ENCODE data around the gene TSPAN18. TPM values are rescaled to one million over a fixed set of nuclear protein-coding genes. Genes with fewer than 3 reads are reported as not detected.

The TSPAN18 gene
- total RNA-seq, 1 donor from 2014 or later = 46.4 TPM

GRCh38 chr11:44779736-44780520 is 53.2 kb downstream of the TSPAN18 start:
- intact Hi-C loops (cut with DNase I) = no loop called here

GRCh38 chr11:44780940-44781631 is 54.3 kb downstream of the TSPAN18 start:
- no peak overlapping the region for H3K4me3 ChIP-seq
- H3K27ac ChIP-seq = no peak overlapping the region
- H3K4me1 ChIP-seq = peaks cover 5% of the 10 kb centered on the region
- TF ChIP-seq CTCF (IDR thresholded peaks at IDR 0.05) = no peak
- peak; percentile 60 for DNase-seq
- H3K9me3 ChIP-seq = no peaks in the 10 kb centered on the region
- intact Hi-C loops (cut with DNase I) = no loop called here
- no peaks in the 10 kb centered on the region for H3K36me3 ChIP-seq
- no peaks in the 10 kb centered on the region for H3K27me3 ChIP-seq
- peak; percentile 54 for ATAC-seq

More at GRCh38 chr11:44779736-44780520, 53.2 kb downstream of the TSPAN18 start:
- Histone ChIP-seq H3K9me3 (no peaks in the 10 kb centered on the region), H3K4me3 (no peak overlapping the region), H3K4me1 (peaks cover 5% of the 10 kb centered on the region), H3K27ac (no peak overlapping the region), H3K27me3 (no peaks in the 10 kb centered on the region), H3K36me3 (no peaks in the 10 kb centered on the region)
- no peak for TF ChIP-seq CTCF (IDR thresholded peaks at IDR 0.05)
- DNase-seq = no peak
- no peak for ATAC-seq

GRCh38 chr11:44781655-44782054 is 54.9 kb downstream of the TSPAN18 start:
- Histone ChIP-seq H3K36me3 (no peaks in the 10 kb centered on the region), H3K27me3 (no peaks in the 10 kb centered on the region), H3K4me3 (no peak overlapping the region), H3K27ac (no peak overlapping the region), H3K4me1 (peaks cover 5% of the 10 kb centered on the region), H3K9me3 (no peaks in the 10 kb centered on the region)
- DNase-seq (no peak), ATAC-seq (no peak)
- no peak for TF ChIP-seq CTCF (IDR thresholded peaks at IDR 0.05)
- intact Hi-C loops (cut with DNase I) = no loop called here

GRCh38 chr11:44782478-44782877 is 55.7 kb downstream of the TSPAN18 start:
- intact Hi-C loops (cut with DNase I) = no loop called here
- Histone ChIP-seq H3K27ac (no peak overlapping the region), H3K4me3 (no peak overlapping the region), H3K9me3 (no peaks in the 10 kb centered on the region), H3K27me3 (no peaks in the 10 kb centered on the region), H3K36me3 (no peaks in the 10 kb centered on the region), H3K4me1 (peaks cover 5% of the 10 kb centered on the region)
- no peak for DNase-seq
- TF ChIP-seq CTCF (IDR thresholded peaks at IDR 0.05) = no peak
- ATAC-seq = no peak

- Histone ChIP-seq H3K4me3 (no peak overlapping the region), H3K9me3 (no peaks in the 10 kb centered on the region), H3K27ac (no peak overlapping the region), H3K36me3 (no peaks in the 10 kb centered on the region), H3K4me1 (peaks cover 5% of the 10 kb centered on the region), H3K27me3 (no peaks in the 10 kb centered on the region)
- DNase-seq (peak; percentile 36), ATAC-seq (peak; percentile 36)
- no peak for TF ChIP-seq CTCF (IDR thresholded peaks at IDR 0.05)
- intact Hi-C loops (cut with DNase I) = no loop called here
Observed at GRCh38 chr11:44784436-44784760, 57.6 kb downstream of the TSPAN18 start.
